Fibroblast of villous mesenchyme (primary cell): ENCODE results near the gene TIE1. TPM values are rescaled to one million over a fixed set of nuclear protein-coding genes. Genes with fewer than 3 reads are reported as not detected.

Experiments used
- DNase-seq: peaks from one replicate; pipeline ENCODE4 v3.0.0-alpha.2; 2010; ENCODE audit warnings: low read depth
- H3K4me3 ChIP-seq: 2 replicates; pipeline ENCODE4 v1.5.1; 2011; ENCODE audit warnings: low read depth, mild to moderate bottlenecking, low read length
- total RNA-seq: library from RNA; depleted of rRNA; stranded (reverse); fragments of >200 nt; gene quantifications from 2 replicates; pipeline ENCODE4 v1.2.3, GENCODE V29; 2012
- TF ChIP-seq, protein P1 (sequence below): IDR thresholded peaks from 2 replicates; pipeline ENCODE4 v1.5.1; 2012; ENCODE audit warnings: low read depth, mild to moderate bottlenecking, low read length; ENCODE audit not compliant: insufficient read depth

The TIE1 gene
- total RNA-seq, 1 donor = under 0.01 TPM

GRCh38 chr1:43273708-43274107, 27.1 kb upstream of the TIE1 start:
- no peak overlapping the region for H3K4me3 ChIP-seq
- DNase-seq = no peak
- TF ChIP-seq, protein P1, sequence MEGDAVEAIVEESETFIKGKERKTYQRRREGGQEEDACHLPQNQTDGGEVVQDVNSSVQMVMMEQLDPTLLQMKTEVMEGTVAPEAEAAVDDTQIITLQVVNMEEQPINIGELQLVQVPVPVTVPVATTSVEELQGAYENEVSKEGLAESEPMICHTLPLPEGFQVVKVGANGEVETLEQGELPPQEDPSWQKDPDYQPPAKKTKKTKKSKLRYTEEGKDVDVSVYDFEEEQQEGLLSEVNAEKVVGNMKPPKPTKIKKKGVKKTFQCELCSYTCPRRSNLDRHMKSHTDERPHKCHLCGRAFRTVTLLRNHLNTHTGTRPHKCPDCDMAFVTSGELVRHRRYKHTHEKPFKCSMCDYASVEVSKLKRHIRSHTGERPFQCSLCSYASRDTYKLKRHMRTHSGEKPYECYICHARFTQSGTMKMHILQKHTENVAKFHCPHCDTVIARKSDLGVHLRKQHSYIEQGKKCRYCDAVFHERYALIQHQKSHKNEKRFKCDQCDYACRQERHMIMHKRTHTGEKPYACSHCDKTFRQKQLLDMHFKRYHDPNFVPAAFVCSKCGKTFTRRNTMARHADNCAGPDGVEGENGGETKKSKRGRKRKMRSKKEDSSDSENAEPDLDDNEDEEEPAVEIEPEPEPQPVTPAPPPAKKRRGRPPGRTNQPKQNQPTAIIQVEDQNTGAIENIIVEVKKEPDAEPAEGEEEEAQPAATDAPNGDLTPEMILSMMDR = no peak

- TF ChIP-seq, protein P1 = no peak
- no peak overlapping the region for H3K4me3 ChIP-seq
- peak; percentile 27 for DNase-seq
These were observed 26.5 kb upstream of the TIE1 start for GRCh38 chr1:43274125-43274803.

DNA sequence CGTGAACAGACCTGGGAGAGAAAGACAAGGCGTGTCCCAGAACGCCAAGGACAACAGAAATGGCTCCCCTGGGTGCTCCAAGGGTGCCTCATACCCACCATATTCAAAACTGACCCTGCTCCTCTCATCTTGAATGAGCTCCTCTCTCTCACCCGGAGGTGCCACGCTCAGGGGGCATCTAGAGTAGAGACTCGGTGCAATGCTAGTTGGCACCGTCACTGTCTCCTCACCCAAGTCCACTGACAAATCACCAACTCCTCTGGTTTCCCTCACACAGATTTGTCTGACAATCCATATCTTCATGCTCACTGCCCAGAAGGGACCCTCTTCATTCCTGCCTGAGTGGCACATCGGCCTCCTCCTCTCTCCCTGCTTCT, 26.0 kb upstream of the TIE1 start:
- TF ChIP-seq, protein P1 = no peak
- H3K4me3 ChIP-seq = no peak overlapping the region
- no peak for DNase-seq

GRCh38 chr1:43275826-43276620, 24.8 kb upstream of the TIE1 start:
- no peak for DNase-seq
- H3K4me3 ChIP-seq = no peak overlapping the region
- TF ChIP-seq, protein P1 = no peak

GRCh38 chr1:43276673-43277072, 24.1 kb upstream of the TIE1 start:
- TF ChIP-seq, protein P1 = no peak
- DNase-seq = no peak
- H3K4me3 ChIP-seq = no peak overlapping the region

- TF ChIP-seq, protein P1 = no peak
- no peak overlapping the region for H3K4me3 ChIP-seq
- no peak for DNase-seq
These were observed 23.5 kb upstream of the TIE1 start for GRCh38 chr1:43277116-43277876.
